Measurements from ENCODE around the gene CEACAM8.

DNA sequence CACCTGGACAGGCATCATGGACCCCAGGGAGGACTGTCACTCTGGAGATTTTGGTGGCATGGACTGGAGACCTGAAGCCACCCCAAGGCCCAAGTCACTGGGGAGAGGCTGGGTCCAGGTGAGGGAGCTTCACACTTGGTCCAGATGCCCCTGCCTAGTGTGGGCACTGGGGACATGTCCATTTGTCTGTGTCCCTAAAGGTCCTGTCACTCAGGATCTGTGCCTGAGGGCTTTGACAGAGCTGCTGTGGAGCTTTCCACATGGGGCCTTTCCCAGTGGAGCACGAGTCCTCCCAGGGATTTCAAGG, 40.5 kb upstream of the CEACAM8 start:
- TF ChIP-seq EZH2 (IDR thresholded peaks at IDR 0.05; ENCODE audit: low read length, unreplicated experiment) (no peak), EZH2phosphoT487 (IDR thresholded peaks at IDR 0.05; ENCODE audit: borderline replicate concordance, low read length) (no peak)

Data from PC-3 (cell line).